Measurements from ENCODE around the gene IFI27L1. TPM values are rescaled to one million over a fixed set of nuclear protein-coding genes. Genes with fewer than 3 reads are reported as not detected.

The IFI27L1 gene
- total and polyA plus RNA-seq, 2 of the 13 experiments (the other 11 are each of a cell fraction or from before 2014, with no cell fraction given) = 11.9 to 19.0 TPM

GRCh38 chr14:94098326-94098992 is 17.3 kb downstream of the IFI27L1 start:
- Histone ChIP-seq H3K4me2 (ENCODE audit: low read depth, low read length) (no peak overlapping the region), H3K27me3 (ENCODE audit: control insufficient read depth in 1 of 2, insufficient read depth in 2 of 2, low read length in 2 of 2) (no peaks in the 10 kb centered on the region), H4K20me1 (ENCODE audit: insufficient read depth, low read length) (no peaks in the 10 kb centered on the region), H3K4me3 (replicated peaks in 1 of 3; ENCODE audit: insufficient read depth in 1 of 3, low read depth in 2 of 3, low read length in 3 of 3) (no peak overlapping the region), H3K27ac (ENCODE audit: extremely low read length, insufficient read depth, low read length) (no peak overlapping the region), H3K79me2 (ENCODE audit: insufficient read depth, low read length) (no peaks in the 10 kb centered on the region), H3K9me3 (ENCODE audit: low read length) (no peaks in the 10 kb centered on the region), H2AFZ (ENCODE audit: low read length) (no peak overlapping the region), H3K4me1 (ENCODE audit: insufficient read depth, low read length) (peaks cover 19% of the 10 kb centered on the region), H3K9ac (ENCODE audit: insufficient read depth, low read depth, low read length) (no peak overlapping the region), H3K36me3 (replicated peaks in 1 of 2; ENCODE audit: control insufficient read depth in 1 of 2, insufficient read depth in 2 of 2, low read length in 2 of 2) (0 out of 5 replicates have a peak, but pooled peaks cover 0 to 6% of the 10 kb centered on the region in 2 experiments)
- ChIA-PET POLR2A (no interaction called here), CTCF (ENCODE audit: low intra/inter-chr PET ratio, low total read pairs) (no interaction called here)
- no peak for DNase-seq (ENCODE audit: low spot score)
- no TSS peak for BruUV-seq (replicated peaks)
- no peak for FAIRE-seq
- no peak for ATAC-seq
- 65% methylated on average over 10 of the region's 10 CpGs for WGBS (ENCODE audit: low lambda C conversion rate)
- in situ Hi-C loops (cut with HindIII; ENCODE audit: extremely low pct_ligation_motif_present, low pct_unique_long_range_greater_than_20kb) = no loop called here
- intact Hi-C loops (cut with micrococcal nuclease; ENCODE audit: unreplicated experiment) = no loop called here
- TF ChIP-seq HOXA7 (CRISPR knock-in tag; IDR thresholded peaks at IDR 0.05) (no peak), ZNF773 (CRISPR knock-in tag; IDR thresholded peaks at IDR 0.05; ENCODE audit: borderline replicate concordance) (no peak), SMC3 (IDR thresholded peaks at IDR 0.05; ENCODE audit: low read length) (no peak), ZNF614 (CRISPR knock-in tag; IDR thresholded peaks at IDR 0.05; ENCODE audit: borderline replicate concordance) (no peak), ZNF260 (CRISPR knock-in tag; IDR thresholded peaks at IDR 0.05; ENCODE audit: borderline replicate concordance, low read depth) (no peak), KMT2A (CRISPR knock-in tag; IDR thresholded peaks at IDR 0.05) (no peak), EED (CRISPR knock-in tag; IDR thresholded peaks at IDR 0.05) (no peak), SKIL (CRISPR knock-in tag; IDR thresholded peaks at IDR 0.05; ENCODE audit: borderline replicate concordance) (no peak), LBX2 (CRISPR knock-in tag; IDR thresholded peaks at IDR 0.05; ENCODE audit: borderline replicate concordance) (no peak), ZNF143 (CRISPR knock-in tag; IDR thresholded peaks at IDR 0.05) (no peak)
